ENCODE results near the gene FAM168B. TPM values are rescaled to one million over a fixed set of nuclear protein-coding genes. Genes with fewer than 3 reads are reported as not detected.

FAM168B gene
- total RNA-seq, 1 experiment from 2014 or later: 79.6 TPM

DNA sequence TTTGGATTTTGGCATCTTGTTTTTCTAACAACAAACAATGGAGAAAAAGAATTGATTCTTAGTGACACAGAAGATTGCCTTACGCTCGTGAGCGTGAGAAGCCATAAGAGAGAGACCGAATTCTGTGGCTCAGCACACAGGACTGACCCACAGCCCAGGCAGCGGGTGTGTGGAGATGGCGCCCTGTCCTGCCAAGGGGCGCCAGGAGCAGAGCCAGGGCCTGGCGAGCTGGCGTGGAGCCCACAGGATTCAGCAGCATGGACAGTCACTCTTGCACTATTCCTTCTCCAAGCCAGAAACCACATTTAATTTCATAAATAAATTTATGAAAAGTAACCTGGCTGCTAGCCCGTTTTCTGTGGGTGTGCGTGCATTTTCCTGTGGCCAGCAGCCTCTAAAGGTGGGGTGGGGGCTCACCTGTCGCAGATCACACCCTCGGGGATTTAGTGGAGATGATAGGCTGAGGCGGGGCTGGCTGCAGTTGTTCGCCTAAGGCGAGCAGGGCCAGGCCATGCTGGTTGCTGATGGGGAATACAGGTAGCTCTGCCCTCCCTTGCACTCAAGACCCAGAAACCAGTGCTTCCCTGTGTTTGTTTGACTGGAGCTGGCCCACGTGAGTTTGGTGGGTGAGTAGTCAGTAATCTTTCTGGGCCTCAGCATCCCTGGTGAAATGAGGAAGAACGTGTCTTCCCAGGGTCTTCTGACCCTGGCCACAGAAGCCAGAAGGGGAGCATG lies 46.2 kb downstream of the FAM168B start:
- H4K20me1 ChIP-seq (ENCODE audit: insufficient read depth): peaks cover 22% of the 10 kb centered on the region; the same call in 1 of the 2 replicates
- BruUV-seq (replicated peaks): no TSS peak
- no peak overlapping the region for H3K4me2 ChIP-seq
- no peaks in the 10 kb centered on the region for H3K4me1 ChIP-seq (replicated peaks; ENCODE audit: insufficient read depth)
- H3F3A ChIP-seq (ENCODE audit: insufficient read depth, low read depth): 0 out of 2 replicates have a peak, but pooled peaks cover 4% of the 10 kb centered on the region
- H2AFZ ChIP-seq: no peak overlapping the region
- no peak overlapping the region for H3K27ac ChIP-seq
- no peaks in the 10 kb centered on the region for H3K9me2 ChIP-seq (ENCODE audit: insufficient read depth)
- no peaks in the 10 kb centered on the region for H3K79me2 ChIP-seq (ENCODE audit: low read depth)
- H3K9me3 ChIP-seq (ENCODE audit: insufficient read depth, low read depth): no peaks in the 10 kb centered on the region
- CTCF ChIA-PET: no interaction called here
- no peaks in the 10 kb centered on the region for H3K27me3 ChIP-seq (ENCODE audit: insufficient read depth, low read depth)
- DNase-seq: no peak
- H3K36me3 ChIP-seq (ENCODE audit: low read depth): peaks cover 9% of the 10 kb centered on the region
- POLR2A ChIA-PET (ENCODE audit: unreplicated experiment): no interaction called here
- intact Hi-C loops (cut with micrococcal nuclease; ENCODE audit: unreplicated experiment): no loop called here
- TF ChIP-seq, protein P1, sequence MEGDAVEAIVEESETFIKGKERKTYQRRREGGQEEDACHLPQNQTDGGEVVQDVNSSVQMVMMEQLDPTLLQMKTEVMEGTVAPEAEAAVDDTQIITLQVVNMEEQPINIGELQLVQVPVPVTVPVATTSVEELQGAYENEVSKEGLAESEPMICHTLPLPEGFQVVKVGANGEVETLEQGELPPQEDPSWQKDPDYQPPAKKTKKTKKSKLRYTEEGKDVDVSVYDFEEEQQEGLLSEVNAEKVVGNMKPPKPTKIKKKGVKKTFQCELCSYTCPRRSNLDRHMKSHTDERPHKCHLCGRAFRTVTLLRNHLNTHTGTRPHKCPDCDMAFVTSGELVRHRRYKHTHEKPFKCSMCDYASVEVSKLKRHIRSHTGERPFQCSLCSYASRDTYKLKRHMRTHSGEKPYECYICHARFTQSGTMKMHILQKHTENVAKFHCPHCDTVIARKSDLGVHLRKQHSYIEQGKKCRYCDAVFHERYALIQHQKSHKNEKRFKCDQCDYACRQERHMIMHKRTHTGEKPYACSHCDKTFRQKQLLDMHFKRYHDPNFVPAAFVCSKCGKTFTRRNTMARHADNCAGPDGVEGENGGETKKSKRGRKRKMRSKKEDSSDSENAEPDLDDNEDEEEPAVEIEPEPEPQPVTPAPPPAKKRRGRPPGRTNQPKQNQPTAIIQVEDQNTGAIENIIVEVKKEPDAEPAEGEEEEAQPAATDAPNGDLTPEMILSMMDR (conservative IDR thresholded peaks at IDR 0.05): no peak
- TF ChIP-seq EZH2 (IDR thresholded peaks at IDR 0.05; ENCODE audit: low read depth): no peak
- H3K4me3 ChIP-seq: no peak overlapping the region

DNA sequence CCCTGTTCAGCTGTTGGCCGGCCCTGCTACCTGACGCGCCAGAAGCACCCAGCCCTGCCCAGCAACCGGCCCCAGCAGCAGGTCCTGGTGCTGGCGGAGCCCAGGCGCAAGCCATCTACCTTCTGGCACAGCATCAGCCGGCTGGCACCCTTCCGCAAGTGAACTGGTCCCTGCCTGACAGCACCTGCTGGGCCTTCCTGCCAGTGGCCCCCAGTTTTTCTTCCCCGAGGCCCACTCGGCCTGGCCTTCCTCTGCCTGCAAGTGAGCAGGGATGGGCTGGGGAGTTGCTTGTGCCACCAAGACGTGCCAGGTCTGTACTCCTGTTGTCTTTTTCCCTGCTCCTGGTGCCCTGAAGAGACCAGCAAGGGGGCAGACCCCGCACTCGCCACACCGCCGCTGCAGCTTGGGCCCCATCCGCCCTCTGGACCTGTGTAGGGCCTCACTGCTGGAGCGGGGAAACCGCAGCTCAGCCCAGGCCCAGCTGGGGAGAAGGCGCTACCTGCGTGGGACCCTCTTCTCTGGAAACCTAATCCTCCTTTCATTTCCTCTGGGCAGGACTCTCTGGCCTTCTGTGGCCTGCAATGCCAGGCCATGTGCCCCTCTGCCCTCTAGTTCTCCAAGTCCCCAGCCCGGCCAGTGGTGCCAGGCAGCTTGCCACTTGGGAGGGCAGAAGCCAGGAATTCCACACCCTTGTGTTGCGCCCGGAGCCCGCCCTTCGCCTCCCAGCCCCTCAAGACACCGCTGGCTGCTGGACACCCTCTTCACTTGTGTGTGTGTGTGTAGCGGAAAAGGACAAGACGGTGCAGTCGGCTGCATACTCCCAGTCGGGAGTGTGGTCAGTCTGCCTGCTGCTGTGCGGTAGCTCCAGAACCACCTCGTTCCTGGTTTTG lies 47.0 kb downstream of the FAM168B start:
- H3F3A ChIP-seq (ENCODE audit: insufficient read depth, low read depth): no peaks in the 10 kb centered on the region
- intact Hi-C loops (cut with micrococcal nuclease; ENCODE audit: unreplicated experiment): no loop called here
- TF ChIP-seq EZH2 (IDR thresholded peaks at IDR 0.05; ENCODE audit: low read depth): no peak
- TF ChIP-seq, protein P1 (conservative IDR thresholded peaks at IDR 0.05): no peak
- H3K4me3 ChIP-seq: no peak overlapping the region
- no peaks in the 10 kb centered on the region for H3K27me3 ChIP-seq (ENCODE audit: insufficient read depth, low read depth)
- CTCF ChIA-PET: no interaction called here
- POLR2A ChIA-PET (ENCODE audit: unreplicated experiment): no interaction called here
- H3K9me3 ChIP-seq (ENCODE audit: insufficient read depth, low read depth): no peaks in the 10 kb centered on the region
- no peak overlapping the region for H3K4me2 ChIP-seq
- no peaks in the 10 kb centered on the region for H3K9me2 ChIP-seq (ENCODE audit: insufficient read depth)
- H4K20me1 ChIP-seq (ENCODE audit: insufficient read depth): peaks cover 15% of the 10 kb centered on the region; the same call in 1 of the 2 replicates
- H2AFZ ChIP-seq: no peak overlapping the region
- no peak overlapping the region for H3K27ac ChIP-seq
- H3K4me1 ChIP-seq (replicated peaks; ENCODE audit: insufficient read depth): no peaks in the 10 kb centered on the region
- H3K79me2 ChIP-seq (ENCODE audit: low read depth): no peaks in the 10 kb centered on the region
- H3K36me3 ChIP-seq (ENCODE audit: low read depth): peaks cover under 1% of the 10 kb centered on the region
- no peak for DNase-seq
- BruUV-seq (replicated peaks): no TSS peak

- H3K27me3 ChIP-seq (ENCODE audit: insufficient read depth, low read depth): no peaks in the 10 kb centered on the region
- H3K27ac ChIP-seq: no peak overlapping the region
- no peaks in the 10 kb centered on the region for H3F3A ChIP-seq (ENCODE audit: insufficient read depth, low read depth)
- BruUV-seq (replicated peaks): no TSS peak
- H3K4me2 ChIP-seq: no peak overlapping the region
- POLR2A ChIA-PET (ENCODE audit: unreplicated experiment): no interaction called here
- H3K9me2 ChIP-seq (ENCODE audit: insufficient read depth): no peaks in the 10 kb centered on the region
- H3K79me2 ChIP-seq (ENCODE audit: low read depth): no peaks in the 10 kb centered on the region
- intact Hi-C loops (cut with micrococcal nuclease; ENCODE audit: unreplicated experiment): no loop called here
- no peaks in the 10 kb centered on the region; the same call in 1 of the 2 replicates for H3K36me3 ChIP-seq (ENCODE audit: low read depth)
- CTCF ChIA-PET: no interaction called here
- TF ChIP-seq, protein P1 (conservative IDR thresholded peaks at IDR 0.05): no peak
- no peak for TF ChIP-seq EZH2 (IDR thresholded peaks at IDR 0.05; ENCODE audit: low read depth)
- H4K20me1 ChIP-seq (ENCODE audit: insufficient read depth): peaks cover 12% of the 10 kb centered on the region; the same call in 1 of the 2 replicates
- no peak overlapping the region for H3K4me3 ChIP-seq
- H3K9me3 ChIP-seq (ENCODE audit: insufficient read depth, low read depth): no peaks in the 10 kb centered on the region
- no peak for DNase-seq
- no peak overlapping the region for H2AFZ ChIP-seq
- no peaks in the 10 kb centered on the region for H3K4me1 ChIP-seq (replicated peaks; ENCODE audit: insufficient read depth)
Observed at GRCh38 chr2:131045286-131046027, 47.8 kb downstream of the FAM168B start.
